Measurements from ENCODE around the gene ASTN2. TPM values are rescaled to one million over a fixed set of nuclear protein-coding genes. Genes with fewer than 3 reads are reported as not detected.

ASTN2 gene
- polyA plus RNA-seq, 1 donor from 2014 or later: 6.8 TPM

- Histone ChIP-seq H2AFZ (ENCODE audit: low read depth, low read length) (no peak overlapping the region), H3K9me3 (ENCODE audit: low read length) (no peaks in the 10 kb centered on the region), H3K4me2 (ENCODE audit: low read length) (no peak overlapping the region), H3K4me3 (ENCODE audit: low read length) (no peak overlapping the region), H3K36me3 (ENCODE audit: insufficient read depth, low read length) (no peaks in the 10 kb centered on the region), H3K27ac (ENCODE audit: low read length) (no peak overlapping the region), H3K9me2 (ENCODE audit: insufficient read depth, low read length) (no peaks in the 10 kb centered on the region), H3K9ac (ENCODE audit: low read length) (no peak overlapping the region), H3K27me3 (ENCODE audit: insufficient read depth, low read depth, low read length) (no peaks in the 10 kb centered on the region), H3K79me2 (replicated peaks; ENCODE audit: insufficient read depth, low read length) (no peaks in the 10 kb centered on the region), H4K20me1 (ENCODE audit: insufficient read depth) (no peaks in the 10 kb centered on the region), H3F3A (ENCODE audit: insufficient read depth, low read length, poor library complexity, severe bottlenecking) (no peaks in the 10 kb centered on the region)
- TF ChIP-seq POLR2AphosphoS5 (IDR thresholded peaks at IDR 0.05): no peak
- no peak for TF ChIP-seq TAF1 (IDR thresholded peaks at IDR 0.05; ENCODE audit: low read depth)
- TF ChIP-seq SMC3 (conservative IDR thresholded peaks at IDR 0.05; ENCODE audit: poor library complexity): no peak
- no peak for TF ChIP-seq RAD21 (conservative IDR thresholded peaks at IDR 0.05)
- TF ChIP-seq EP300 (conservative IDR thresholded peaks at IDR 0.05; ENCODE audit: poor library complexity, severe bottlenecking): no peak
- no peak for TF ChIP-seq MXI1 (conservative IDR thresholded peaks at IDR 0.05; ENCODE audit: poor library complexity, severe bottlenecking)
- TF ChIP-seq REST (IDR thresholded peaks at IDR 0.05; ENCODE audit: borderline replicate concordance): no peak
- no peak for TF ChIP-seq EZH2 (IDR thresholded peaks at IDR 0.05; ENCODE audit: borderline replicate concordance, insufficient read depth, low read length, poor library complexity, severe bottlenecking)
- no peak for TF ChIP-seq CTCF (IDR thresholded peaks at IDR 0.05; ENCODE audit: poor library complexity, severe bottlenecking)
These were observed 1024.3 kb downstream of the ASTN2 start for GRCh38 chr9:116390303-116391228.

GRCh38 chr9:116389541-116390302, 1025.1 kb downstream of the ASTN2 start:
- no peaks in the 10 kb centered on the region for H4K20me1 ChIP-seq (ENCODE audit: insufficient read depth)
- no peaks in the 10 kb centered on the region for H3K36me3 ChIP-seq (ENCODE audit: insufficient read depth, low read length)
- TF ChIP-seq MXI1 (conservative IDR thresholded peaks at IDR 0.05; ENCODE audit: poor library complexity, severe bottlenecking): no peak
- H3K4me2 ChIP-seq (ENCODE audit: low read length): no peak overlapping the region
- no peaks in the 10 kb centered on the region for H3K9me2 ChIP-seq (ENCODE audit: insufficient read depth, low read length)
- no peak overlapping the region for H2AFZ ChIP-seq (ENCODE audit: low read depth, low read length)
- H3K27ac ChIP-seq (ENCODE audit: low read length): no peak overlapping the region
- no peak overlapping the region for H3K9ac ChIP-seq (ENCODE audit: low read length)
- H3K27me3 ChIP-seq (ENCODE audit: insufficient read depth, low read depth, low read length): no peaks in the 10 kb centered on the region
- H3F3A ChIP-seq (ENCODE audit: insufficient read depth, low read length, poor library complexity, severe bottlenecking): no peaks in the 10 kb centered on the region
- no peaks in the 10 kb centered on the region for H3K79me2 ChIP-seq (replicated peaks; ENCODE audit: insufficient read depth, low read length)
- H3K9me3 ChIP-seq (ENCODE audit: low read length): no peaks in the 10 kb centered on the region
- no peak overlapping the region for H3K4me3 ChIP-seq (ENCODE audit: low read length)
